ENCODE data around the gene CLDN9. TPM values are rescaled to one million over a fixed set of nuclear protein-coding genes. Genes with fewer than 3 reads are reported as not detected.

CLDN9 gene
- total RNA-seq, 1 donor from 2014 or later = not detected

DNA sequence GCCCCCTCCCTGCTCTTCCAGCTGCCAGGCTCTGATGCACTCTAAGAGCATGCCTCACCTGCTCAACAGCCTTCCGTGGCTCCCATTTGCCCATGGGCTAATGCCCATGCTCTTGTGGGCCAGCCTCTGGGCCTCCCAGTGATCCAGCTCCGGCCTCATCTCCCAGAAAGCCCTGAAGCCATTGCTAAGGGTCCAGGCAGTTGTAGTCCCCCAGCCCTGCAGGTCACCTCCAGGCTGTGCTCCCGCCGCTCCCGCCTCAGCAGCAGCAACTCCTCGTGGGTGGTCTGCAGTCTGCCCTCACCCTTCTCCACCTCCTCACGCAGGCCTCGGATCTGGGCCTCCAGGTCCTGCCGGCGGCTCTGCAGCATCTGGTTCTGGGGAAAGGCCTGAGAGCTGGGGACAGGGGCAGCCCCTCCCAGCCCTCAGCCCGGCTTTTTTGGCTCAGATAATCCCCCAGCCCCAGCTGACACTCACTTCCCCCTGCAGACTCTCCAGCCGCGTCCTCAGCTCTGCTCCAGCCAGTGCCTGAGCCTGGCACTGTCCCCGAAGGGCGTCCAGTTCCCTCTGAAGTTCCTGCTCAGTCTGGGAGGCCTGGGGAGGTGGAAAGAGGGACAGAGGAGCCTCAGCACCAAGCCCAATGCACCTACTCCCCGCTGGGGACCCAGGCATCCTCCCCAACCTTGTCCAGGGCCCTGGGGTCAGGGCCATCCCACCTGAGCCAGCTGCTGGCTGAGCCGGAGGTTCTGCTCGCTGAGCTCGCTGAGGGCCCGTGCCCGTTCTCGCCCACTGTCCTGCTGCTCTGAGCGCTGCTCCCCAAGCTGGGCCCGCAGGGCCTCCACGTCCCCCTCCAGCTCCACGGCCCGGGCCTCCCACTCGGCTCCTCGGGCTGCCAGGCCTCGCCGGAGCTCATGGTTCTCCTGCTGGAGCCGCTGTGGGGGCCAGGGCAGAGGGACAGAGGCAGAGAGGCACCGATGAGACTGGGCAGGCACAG is 17.8 kb downstream of the CLDN9 start:
- Histone ChIP-seq H3K9me3 (no peaks in the 10 kb centered on the region), H3K27ac (no peak overlapping the region), H3K36me3 (peaks cover 0 to 3% of the 10 kb centered on the region in 2 donors), H3K4me1 (peaks cover 21% of the 10 kb centered on the region), H3K27me3 (peaks cover 6% of the 10 kb centered on the region), H3K4me3 (no peak overlapping the region)
- no peak for DNase-seq (ENCODE audit: extremely low spot score in 2 of 2)
- TF ChIP-seq, protein P1, sequence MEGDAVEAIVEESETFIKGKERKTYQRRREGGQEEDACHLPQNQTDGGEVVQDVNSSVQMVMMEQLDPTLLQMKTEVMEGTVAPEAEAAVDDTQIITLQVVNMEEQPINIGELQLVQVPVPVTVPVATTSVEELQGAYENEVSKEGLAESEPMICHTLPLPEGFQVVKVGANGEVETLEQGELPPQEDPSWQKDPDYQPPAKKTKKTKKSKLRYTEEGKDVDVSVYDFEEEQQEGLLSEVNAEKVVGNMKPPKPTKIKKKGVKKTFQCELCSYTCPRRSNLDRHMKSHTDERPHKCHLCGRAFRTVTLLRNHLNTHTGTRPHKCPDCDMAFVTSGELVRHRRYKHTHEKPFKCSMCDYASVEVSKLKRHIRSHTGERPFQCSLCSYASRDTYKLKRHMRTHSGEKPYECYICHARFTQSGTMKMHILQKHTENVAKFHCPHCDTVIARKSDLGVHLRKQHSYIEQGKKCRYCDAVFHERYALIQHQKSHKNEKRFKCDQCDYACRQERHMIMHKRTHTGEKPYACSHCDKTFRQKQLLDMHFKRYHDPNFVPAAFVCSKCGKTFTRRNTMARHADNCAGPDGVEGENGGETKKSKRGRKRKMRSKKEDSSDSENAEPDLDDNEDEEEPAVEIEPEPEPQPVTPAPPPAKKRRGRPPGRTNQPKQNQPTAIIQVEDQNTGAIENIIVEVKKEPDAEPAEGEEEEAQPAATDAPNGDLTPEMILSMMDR (IDR thresholded peaks at IDR 0.05) = no peak
- no peak for TF ChIP-seq POLR2AphosphoS5 (IDR thresholded peaks at IDR 0.05; ENCODE audit: insufficient read depth in 1 of 2, low read depth in 1 of 2)
- TF ChIP-seq POLR2A (IDR thresholded peaks at IDR 0.05) = no peak
- intact Hi-C loops (cut with DNase I) = no loop called here

DNA sequence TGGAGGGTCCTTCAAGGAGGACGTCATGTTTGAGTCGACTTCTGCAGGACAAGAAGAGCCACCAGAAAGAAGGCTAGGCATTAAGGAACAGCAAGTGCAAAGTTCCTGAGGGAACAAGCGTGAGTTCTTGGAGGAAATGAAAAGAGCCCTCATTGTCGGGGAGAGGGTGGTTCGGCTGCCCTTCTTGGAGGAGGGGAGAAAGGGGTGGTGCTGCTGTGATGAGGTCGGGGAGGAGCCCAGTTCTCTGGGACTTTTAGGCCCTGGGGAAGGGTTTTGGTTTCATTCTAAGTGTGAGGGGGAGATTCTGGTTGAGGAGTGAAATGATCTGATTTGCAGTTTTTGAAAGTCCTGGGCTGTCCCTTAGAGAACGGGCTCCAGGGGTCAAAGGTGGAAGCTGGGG is 19.9 kb downstream of the CLDN9 start:
- Histone ChIP-seq H3K27ac (no peak overlapping the region), H3K4me1 (peaks cover 34% of the 10 kb centered on the region), H3K27me3 (peaks cover 16% of the 10 kb centered on the region), H3K36me3 (no peaks in the 10 kb centered on the region), H3K4me3 (no peak overlapping the region), H3K9me3 (no peaks in the 10 kb centered on the region)
- intact Hi-C loops (cut with DNase I) = no loop called here
- no peak for DNase-seq (ENCODE audit: extremely low spot score in 2 of 2)
- TF ChIP-seq POLR2AphosphoS5 (IDR thresholded peaks at IDR 0.05; ENCODE audit: insufficient read depth in 1 of 2, low read depth in 1 of 2) = no peak
- TF ChIP-seq POLR2A (IDR thresholded peaks at IDR 0.05) = no peak
- TF ChIP-seq, protein P1 (IDR thresholded peaks at IDR 0.05) = no peak

GRCh38 chr16:3035289-3035971 is 22.7 kb downstream of the CLDN9 start:
- no peak for DNase-seq (ENCODE audit: extremely low spot score in 2 of 2)
- peak overlapping the region in 1 of 2 donors; percentile 42 for H3K4me3 ChIP-seq
- no peaks in the 10 kb centered on the region for H3K9me3 ChIP-seq
- peaks cover 15% of the 10 kb centered on the region for H3K27me3 ChIP-seq
- H3K4me1 ChIP-seq = peaks cover 13% of the 10 kb centered on the region
- no peak for TF ChIP-seq POLR2AphosphoS5 (IDR thresholded peaks at IDR 0.05; ENCODE audit: insufficient read depth in 1 of 2, low read depth in 1 of 2)
- TF ChIP-seq POLR2A (IDR thresholded peaks at IDR 0.05) = no peak
- TF ChIP-seq, protein P1 (IDR thresholded peaks at IDR 0.05) = no peak
- no peak overlapping the region for H3K27ac ChIP-seq
- intact Hi-C loops (cut with DNase I) = no loop called here
- H3K36me3 ChIP-seq = no peaks in the 10 kb centered on the region

DNA sequence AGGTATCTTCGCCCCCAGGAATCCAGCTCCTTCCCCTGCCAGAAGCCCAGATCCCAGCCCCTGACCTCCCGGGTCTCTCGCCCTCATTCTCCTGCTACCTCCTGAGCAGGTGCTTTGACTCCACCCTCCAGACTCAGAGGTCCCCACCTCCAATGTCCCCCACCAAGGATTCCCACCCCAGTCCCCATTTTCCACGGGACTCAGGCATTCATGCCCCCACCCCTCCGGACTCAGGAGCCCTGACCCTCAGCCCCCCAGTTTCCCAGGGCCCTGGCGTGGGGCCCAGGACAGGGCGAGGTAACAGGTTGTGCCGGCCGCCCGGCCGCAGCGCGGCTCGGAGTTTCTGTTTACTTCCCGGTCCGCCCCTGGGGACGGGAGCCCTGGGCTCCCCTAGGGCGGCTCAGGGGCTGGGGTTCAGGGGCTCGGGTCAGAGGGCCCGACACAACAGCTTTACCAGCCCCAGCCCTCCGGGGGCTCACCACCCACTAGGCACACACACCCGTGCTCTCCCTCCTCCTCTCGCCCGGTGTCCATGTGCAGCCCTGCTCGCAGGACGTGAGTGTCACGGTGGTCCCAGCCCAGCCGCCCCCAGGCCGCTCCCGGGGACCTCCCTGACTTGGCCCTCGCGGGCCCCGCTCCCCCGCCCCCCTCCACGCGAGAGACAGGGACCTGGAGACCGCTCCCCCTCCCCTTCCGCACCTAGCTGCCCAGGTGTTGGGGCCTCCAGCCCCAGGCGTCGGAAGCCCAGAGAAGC is 23.4 kb downstream of the CLDN9 start:
- Histone ChIP-seq H3K36me3 (no peaks in the 10 kb centered on the region), H3K9me3 (no peaks in the 10 kb centered on the region), H3K4me1 (peaks cover 13% of the 10 kb centered on the region), H3K4me3 (peak overlapping the region; percentile 21 to 42), H3K27me3 (peaks cover 10% of the 10 kb centered on the region), H3K27ac (peak overlapping the region; percentile 10)
- no peak for DNase-seq (ENCODE audit: extremely low spot score in 2 of 2)
- intact Hi-C loops (cut with DNase I) = no loop called here
- peak in 1 of 2 donors; percentile 13 for TF ChIP-seq POLR2AphosphoS5 (IDR thresholded peaks at IDR 0.05; ENCODE audit: insufficient read depth in 1 of 2, low read depth in 1 of 2)
- TF ChIP-seq POLR2A (IDR thresholded peaks at IDR 0.05) = no peak
- TF ChIP-seq, protein P1 (IDR thresholded peaks at IDR 0.05) = no peak
